Lower lobe of right lung (tissue), 2 donors: Measurements from ENCODE around the gene RAB11FIP4. TPM values are rescaled to one million over a fixed set of nuclear protein-coding genes. Genes with fewer than 3 reads are reported as not detected.

Experiments
- ATAC-seq, 2 donors: fragments of 200-7000 bp; cut with Tn5 transposase; one replicate each; pipeline ENCODE4 v1.9.1; 2020 to 2022; ENCODE audit warnings: mild to moderate bottlenecking in 2 of 2, moderate library complexity in 2 of 2
- DNase-seq: peaks from one replicate; pipeline ENCODE4 v3.0.0-alpha.2; 2020
- H3K27ac ChIP-seq: fragments of 200-600 bp; one replicate; pipeline ENCODE4 v1.8.0; 2022
- H3K27me3 ChIP-seq: fragments of 200-600 bp; one replicate; pipeline ENCODE4 v1.8.0; 2022; ENCODE audit warnings: low read depth
- H3K36me3 ChIP-seq: fragments of 200-600 bp; one replicate; pipeline ENCODE4 v1.8.0; 2022; ENCODE audit warnings: mild to moderate bottlenecking
- H3K4me1 ChIP-seq: fragments of 200-600 bp; one replicate; pipeline ENCODE4 v1.8.0; 2022
- H3K4me3 ChIP-seq: fragments of 200-600 bp; one replicate; pipeline ENCODE4 v1.8.0; 2022; ENCODE audit warnings: mild to moderate bottlenecking
- H3K9me3 ChIP-seq: fragments of 200-600 bp; one replicate; pipeline ENCODE4 v1.8.0; 2022
- CTCF ChIP-seq: fragments of 200-600 bp; IDR thresholded peaks from one replicate; pipeline ENCODE4 v1.8.0; 2022; ENCODE audit warnings: antibody characterized with exemption, mild to moderate bottlenecking
- intact Hi-C: fragments of 100-400 bp; cut with DNase I; formaldehyde crosslinking; loops from one replicate; pipeline ENCODE4 v1.11.0; 2022
- total RNA-seq: library from RNA; stranded (reverse); fragmentation: NEBNext Ultra II Directional; extraction: Animal tissue kit (Norgen Biotek cat#: 25700); gene quantifications from one replicate; pipeline ENCODE4 v1.2.1, GENCODE V29; 2021
- donor health status: DM: no; HTN: yes; CAD: no; lungs with severe emphysema.

RAB11FIP4 gene
- total RNA-seq, 1 donor from 2014 or later: 15.7 TPM

GRCh38 chr17:31554930-31555329 lies 163.5 kb downstream of the RAB11FIP4 start:
- no peak overlapping the region for H3K4me3 ChIP-seq
- ATAC-seq (no peak), DNase-seq (no peak)
- no peaks in the 10 kb centered on the region for H3K27me3 ChIP-seq
- H3K9me3 ChIP-seq: no peaks in the 10 kb centered on the region
- H3K27ac ChIP-seq: no peak overlapping the region
- intact Hi-C loops: no loop called here
- no peaks in the 10 kb centered on the region for H3K36me3 ChIP-seq
- H3K4me1 ChIP-seq: peaks cover 11% of the 10 kb centered on the region
- TF ChIP-seq CTCF: no peak

GRCh38 chr17:31556969-31557645 lies 165.6 kb downstream of the RAB11FIP4 start:
- Histone ChIP-seq H3K4me3 (no peak overlapping the region), H3K27me3 (no peaks in the 10 kb centered on the region), H3K36me3 (no peaks in the 10 kb centered on the region), H3K27ac (no peak overlapping the region), H3K4me1 (peaks cover 33% of the 10 kb centered on the region), H3K9me3 (no peaks in the 10 kb centered on the region)
- intact Hi-C loops: no loop called here
- no peak for DNase-seq
- no peak for TF ChIP-seq CTCF
- no peak for ATAC-seq

GRCh38 chr17:31558748-31559583 lies 167.5 kb downstream of the RAB11FIP4 start:
- Histone ChIP-seq H3K27ac (peak overlapping the region; percentile 86), H3K9me3 (no peaks in the 10 kb centered on the region), H3K27me3 (no peaks in the 10 kb centered on the region), H3K36me3 (no peaks in the 10 kb centered on the region), H3K4me1 (peaks cover 42% of the 10 kb centered on the region), H3K4me3 (peak overlapping the region; percentile 70)
- ATAC-seq: peak; percentile 92 to 94
- DNase-seq: peak; percentile 81
- peak; percentile 92 for TF ChIP-seq CTCF
- intact Hi-C loops: no loop called here

- peak; percentile 25 for ATAC-seq
- no peaks in the 10 kb centered on the region for H3K27me3 ChIP-seq
- no peaks in the 10 kb centered on the region for H3K36me3 ChIP-seq
- no peak for DNase-seq
- intact Hi-C loops: no loop called here
- H3K4me1 ChIP-seq: peaks cover 50% of the 10 kb centered on the region
- no peak for TF ChIP-seq CTCF
- H3K4me3 ChIP-seq: peak overlapping the region; percentile 70
- H3K9me3 ChIP-seq: no peaks in the 10 kb centered on the region
- peak overlapping the region; percentile 86 for H3K27ac ChIP-seq
These were observed 168.4 kb downstream of the RAB11FIP4 start for GRCh38 chr17:31559584-31560501.

- ATAC-seq (no peak), DNase-seq (no peak)
- no peaks in the 10 kb centered on the region for H3K27me3 ChIP-seq
- no peak for TF ChIP-seq CTCF
- H3K27ac ChIP-seq: peak overlapping the region; percentile 86
- no peaks in the 10 kb centered on the region for H3K9me3 ChIP-seq
- no peaks in the 10 kb centered on the region for H3K36me3 ChIP-seq
- peaks cover 59% of the 10 kb centered on the region for H3K4me1 ChIP-seq
- intact Hi-C loops: no loop called here
- H3K4me3 ChIP-seq: peak overlapping the region; percentile 70
These were observed 169.3 kb downstream of the RAB11FIP4 start for GRCh38 chr17:31560616-31561235.
